ENCODE data around the gene SCN3B.

DNA sequence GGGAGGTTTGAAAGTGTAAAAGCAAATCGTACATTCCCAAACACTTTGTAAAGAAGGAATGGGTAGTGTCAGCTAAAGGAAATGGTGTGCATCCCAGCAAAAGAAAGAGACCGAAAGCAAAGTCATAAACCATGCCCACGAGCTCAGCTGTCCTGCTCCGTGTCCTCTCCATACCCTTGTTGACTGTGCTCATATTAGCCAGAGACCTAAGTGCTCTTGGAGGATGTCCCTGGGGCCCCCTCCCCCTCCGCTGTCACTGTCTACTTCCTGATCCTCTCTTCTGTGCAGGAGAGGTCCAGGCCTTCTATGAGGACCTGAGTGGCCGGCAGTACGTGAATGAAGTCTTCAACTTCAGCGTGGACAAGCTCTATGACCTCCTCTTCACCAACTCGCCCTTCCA, 46.1 kb downstream of the SCN3B start:
- TF ChIP-seq POLR2A (IDR thresholded peaks at IDR 0.05) = no peak
- TF ChIP-seq CTCF (IDR thresholded peaks at IDR 0.05) = no peak
- TF ChIP-seq POLR2AphosphoS5 (IDR thresholded peaks at IDR 0.05) = no peak
- TF ChIP-seq EP300 (IDR thresholded peaks at IDR 0.05) = no peak

All from upper lobe of left lung (tissue), 4 donors.